DND-41 (cell line): ENCODE measurements around the gene CADM2.

Experiments
- CTCF ChIP-seq: IDR thresholded peaks from 2 replicates; pipeline ENCODE4 v1.5.1; 2012; ENCODE audit warnings: borderline replicate concordance, low read length, moderate library complexity, mild to moderate bottlenecking; ENCODE audit not compliant: poor library complexity, severe bottlenecking; ENCODE audit errors: extremely low read depth
- EZH2 ChIP-seq: IDR thresholded peaks from 3 replicates; pipeline ENCODE4 v1.6.1; 2012; ENCODE audit warnings: borderline replicate concordance, low read depth, mild to moderate bottlenecking, moderate library complexity, low read length, inconsistent platforms; ENCODE audit not compliant: severe bottlenecking

DNA sequence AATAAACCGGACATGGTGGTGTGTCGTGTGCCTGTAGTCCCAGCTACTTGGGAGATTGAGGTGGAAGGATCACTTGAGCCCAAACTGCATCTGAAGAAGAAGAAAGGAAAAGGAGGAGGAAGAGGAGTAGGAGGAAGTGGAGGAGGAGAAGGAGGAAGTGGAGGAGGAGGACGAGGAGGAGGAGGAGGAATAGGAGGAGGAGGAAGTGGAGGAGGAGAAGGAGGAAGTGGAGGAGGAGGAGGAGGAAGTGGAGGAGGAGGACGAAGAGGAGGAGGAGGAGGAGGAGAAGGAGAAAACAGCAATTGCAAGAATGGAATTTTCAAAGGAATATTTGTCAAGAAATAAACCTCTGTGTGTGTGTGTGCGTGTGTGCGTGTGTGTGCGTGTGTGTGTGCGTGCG, 528.6 kb downstream of the CADM2 start:
- TF ChIP-seq CTCF (no peak), EZH2 (no peak)
